Activated CD4-positive, alpha-beta memory T cell treated with anti-CD3 and anti-CD28 coated beads for 36 hours (primary cell): Measurements from ENCODE around the gene UBL4A. TPM values are rescaled to one million over a fixed set of nuclear protein-coding genes. Genes with fewer than 3 reads are reported as not detected.

Experiments
- CTCF ChIA-PET: fragments of 350-600 bp; sonication (Branson Sonifier 250); formaldehyde crosslinking; loops from one replicate; lab custom pipeline; 2021; ENCODE audit warnings: antibody characterized with exemption, inconsistent platforms; lab: Charles Lee
- POLR2A ChIA-PET: fragments of 350-600 bp; sonication (Branson Sonifier 250); formaldehyde crosslinking; loops from one replicate; lab custom pipeline; 2021; ENCODE audit warnings: antibody characterized with exemption; lab: Charles Lee
- DNase-seq: peaks from one replicate; pipeline ENCODE4 v3.0.0-alpha.2; 2020
- H3K27ac Mint-ChIP-seq: one replicate; pipeline ENCODE4 v1.8.0; 2021; ENCODE audit warnings: mixed read lengths
- H3K27me3 Mint-ChIP-seq: one replicate; pipeline ENCODE4 v1.8.0; 2021; ENCODE audit warnings: mixed read lengths
- H3K36me3 Mint-ChIP-seq: one replicate; pipeline ENCODE4 v1.8.0; 2021; ENCODE audit warnings: mixed read lengths
- H3K4me1 Mint-ChIP-seq: one replicate; pipeline ENCODE4 v1.8.0; 2021; ENCODE audit warnings: low read depth, mixed read lengths
- H3K4me3 Mint-ChIP-seq: one replicate; pipeline ENCODE4 v1.8.0; 2021; ENCODE audit warnings: mild to moderate bottlenecking, mixed read lengths
- H3K9me3 Mint-ChIP-seq: one replicate; pipeline ENCODE4 v1.8.0; 2021; ENCODE audit warnings: mixed read lengths
- intact Hi-C: fragments of 100-400 bp; cut with micrococcal nuclease; formaldehyde crosslinking; loops from one replicate; pipeline ENCODE4 v1.15.1; 2023
- total RNA-seq, 2 experiments: library from RNA; stranded (reverse); gene quantifications; one replicate each; pipeline ENCODE4 v1.2.3, GENCODE V29; 2021

Gene UBL4A
- total RNA-seq, 2 experiments from 2014 or later: 49.5 to 53.3 TPM

DNA sequence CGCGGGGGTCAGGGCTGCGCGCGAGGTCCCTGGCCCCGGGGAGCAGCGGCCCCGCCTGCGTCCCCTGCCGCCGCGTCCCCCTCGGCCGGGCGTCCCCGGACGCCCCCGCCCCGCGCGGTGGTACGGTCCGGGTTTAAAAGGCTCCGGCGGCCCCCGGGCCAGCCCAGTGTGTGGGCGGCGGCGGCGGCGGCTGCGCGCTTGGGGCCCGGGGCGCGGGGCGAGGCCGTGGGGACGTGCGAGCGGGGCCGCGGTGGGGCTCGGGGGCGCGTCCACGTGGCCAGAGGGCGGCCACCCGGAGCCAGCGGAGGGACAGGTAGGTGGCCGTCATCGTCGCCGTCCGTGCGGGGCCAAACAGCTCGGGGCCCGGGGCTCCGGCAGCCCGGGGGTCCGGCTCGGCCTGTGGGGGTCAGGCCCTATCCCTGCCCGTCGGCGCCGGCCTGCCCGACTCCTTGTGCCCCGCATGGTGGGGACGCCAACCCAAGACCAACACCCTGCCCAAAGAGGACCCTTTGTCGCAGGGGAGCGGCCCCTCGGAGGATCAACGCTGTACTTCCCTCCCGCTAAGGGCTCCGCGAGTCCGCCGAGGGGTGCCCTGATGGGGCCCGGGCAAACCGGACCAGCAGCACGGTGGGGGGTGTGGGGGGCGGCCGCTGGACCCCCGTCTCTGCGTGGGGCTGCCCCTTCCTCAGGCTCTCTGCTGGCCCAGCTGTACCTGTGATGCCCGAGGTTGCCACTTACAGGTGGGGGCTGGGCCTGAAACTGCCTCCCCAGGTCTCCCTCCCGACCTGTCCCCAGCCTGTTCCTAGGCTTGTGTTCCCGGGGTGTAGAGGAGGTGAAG is 28.1 kb downstream of the UBL4A start, which contains the start of gene PLXNA3:
TSS of gene PLXNA3 (plus strand) at position 166 of the 838 bp plus-strand sequence. CDS start 1,903 bp downstream, outside the sequence.
- ChIA-PET POLR2A (interaction anchor here (0.8 to 1.4 kb wide), 2 partner anchors 15 to 33 kb away, joined by 3 to 4 read pairs; partner anchors contain the start of genes FAM50A and SLC10A3), CTCF (interaction anchor here (0.6 to 1.0 kb wide), 4 partner anchors 60 to 848 kb away, joined by 3 to 4 read pairs (median 4); partner anchors contain the start of gene RPL10)
- Mint-ChIP-seq H3K36me3 (peaks cover 1% of the 10 kb centered on the region), H3K27ac (peak within 1 kb of the TSS; percentile 74), H3K9me3 (peaks cover 2% of the 10 kb centered on the region), H3K27me3 (no peaks in the 10 kb centered on the region), H3K4me3 (peak within 1 kb of the TSS; percentile 82), H3K4me1 (peaks cover 7% of the 10 kb centered on the region)
- intact Hi-C loops: no loop called here
- DNase-seq: peak; percentile 66

DNA sequence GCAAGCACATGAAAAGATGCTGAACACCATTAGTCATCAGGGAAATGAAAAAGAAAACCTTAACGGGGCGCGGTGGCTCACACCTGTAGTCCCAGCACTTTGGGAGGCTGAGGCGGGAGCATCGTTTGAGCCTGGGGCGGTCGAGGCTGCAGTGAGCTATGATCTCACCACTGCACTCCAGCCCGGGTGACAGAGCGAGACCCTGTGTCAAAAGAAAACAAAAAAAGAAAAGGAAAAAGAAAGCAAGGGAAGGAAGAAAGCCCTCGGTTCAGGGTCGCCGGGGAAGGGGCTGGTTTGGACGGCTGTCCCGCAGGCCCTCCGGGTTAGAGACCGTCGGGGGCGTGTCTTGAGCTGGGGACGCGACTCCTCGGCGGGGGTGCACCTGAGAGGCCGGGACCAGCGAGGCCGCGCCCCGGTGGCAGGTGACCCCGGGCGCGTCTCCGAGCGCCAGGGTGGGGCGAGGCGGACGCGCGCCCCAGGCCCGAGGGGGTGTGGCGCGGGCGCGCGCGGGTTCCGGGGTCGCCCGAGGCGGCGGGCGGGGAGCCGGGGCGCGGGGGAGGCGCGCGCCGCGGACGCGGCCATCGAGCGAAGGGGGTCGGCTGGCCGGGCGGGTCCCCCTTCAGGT is 28.8 kb downstream of the UBL4A start:
- peak overlapping the region; percentile 74 for H3K27ac Mint-ChIP-seq
- ChIA-PET POLR2A (interaction anchor here (0.8 kb wide), 1 partner anchor 14 kb away, joined by 3 read pairs; the partner anchor contains the start of gene FAM50A), CTCF (interaction anchor here (1.0 kb wide), 1 partner anchor 70 kb away, joined by 4 read pairs; no protein-coding TSS in a partner anchor)
- no peaks in the 10 kb centered on the region for H3K27me3 Mint-ChIP-seq
- peaks cover 1% of the 10 kb centered on the region for H3K36me3 Mint-ChIP-seq
- peaks cover 2% of the 10 kb centered on the region for H3K9me3 Mint-ChIP-seq
- peaks cover 7% of the 10 kb centered on the region for H3K4me1 Mint-ChIP-seq
- DNase-seq: peak; percentile 60
- peak overlapping the region; percentile 82 for H3K4me3 Mint-ChIP-seq
- intact Hi-C loops: loop anchor here (2.0 kb wide), 1 partner anchor 21 kb away; the partner anchor contains the start of gene GDI1

DNA sequence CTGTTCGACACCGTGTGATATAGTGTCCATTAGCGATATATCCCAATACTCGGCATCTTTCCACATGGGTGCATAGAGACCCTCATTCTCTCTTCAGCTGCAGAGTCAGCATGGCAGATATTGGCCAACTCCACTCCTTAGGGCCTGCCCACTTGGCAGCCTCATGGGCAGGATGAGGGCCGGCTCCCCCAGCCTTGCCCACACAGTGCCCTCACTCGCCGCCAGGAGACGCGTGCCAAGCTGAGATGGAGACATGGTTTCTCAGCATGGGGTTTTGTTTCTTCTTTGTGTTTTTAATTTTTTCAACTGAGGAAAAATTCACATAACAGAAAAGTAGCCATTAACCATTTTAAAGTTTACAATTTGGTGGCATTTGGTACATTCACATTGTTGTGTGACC is 33.6 kb downstream of the UBL4A start:
- H3K27me3 Mint-ChIP-seq: no peaks in the 10 kb centered on the region
- ChIA-PET CTCF (no interaction called here), POLR2A (interaction anchor here (0.8 kb wide), 1 partner anchor 20 kb away, joined by 3 read pairs; no protein-coding TSS in a partner anchor)
- H3K4me3 Mint-ChIP-seq: no peak overlapping the region
- no peak overlapping the region for H3K27ac Mint-ChIP-seq
- H3K9me3 Mint-ChIP-seq: peaks cover 2% of the 10 kb centered on the region
- H3K4me1 Mint-ChIP-seq: peaks cover 5% of the 10 kb centered on the region
- no peak for DNase-seq
- H3K36me3 Mint-ChIP-seq: peaks cover 3% of the 10 kb centered on the region
- intact Hi-C loops: no loop called here

- Mint-ChIP-seq H3K36me3 (peaks cover 6% of the 10 kb centered on the region), H3K27ac (no peak overlapping the region), H3K9me3 (peaks cover 2% of the 10 kb centered on the region), H3K27me3 (no peaks in the 10 kb centered on the region), H3K4me1 (peaks cover 6% of the 10 kb centered on the region), H3K4me3 (no peak overlapping the region)
- POLR2A ChIA-PET: no interaction called here
- CTCF ChIA-PET: no interaction called here
- DNase-seq: no peak
- intact Hi-C loops: no loop called here
These were observed 36.1 kb downstream of the UBL4A start for GRCh38 chrX:154450312-154450711.

- H3K36me3 Mint-ChIP-seq: peaks cover 6% of the 10 kb centered on the region
- no peak for DNase-seq
- H3K4me3 Mint-ChIP-seq: no peak overlapping the region
- POLR2A ChIA-PET: no interaction called here
- peaks cover 6% of the 10 kb centered on the region for H3K4me1 Mint-ChIP-seq
- no peaks in the 10 kb centered on the region for H3K27me3 Mint-ChIP-seq
- no peak overlapping the region for H3K27ac Mint-ChIP-seq
- intact Hi-C loops: no loop called here
- CTCF ChIA-PET: no interaction called here
- peaks cover 1% of the 10 kb centered on the region for H3K9me3 Mint-ChIP-seq
These were observed 36.8 kb downstream of the UBL4A start for GRCh38 chrX:154449618-154450017.

DNA sequence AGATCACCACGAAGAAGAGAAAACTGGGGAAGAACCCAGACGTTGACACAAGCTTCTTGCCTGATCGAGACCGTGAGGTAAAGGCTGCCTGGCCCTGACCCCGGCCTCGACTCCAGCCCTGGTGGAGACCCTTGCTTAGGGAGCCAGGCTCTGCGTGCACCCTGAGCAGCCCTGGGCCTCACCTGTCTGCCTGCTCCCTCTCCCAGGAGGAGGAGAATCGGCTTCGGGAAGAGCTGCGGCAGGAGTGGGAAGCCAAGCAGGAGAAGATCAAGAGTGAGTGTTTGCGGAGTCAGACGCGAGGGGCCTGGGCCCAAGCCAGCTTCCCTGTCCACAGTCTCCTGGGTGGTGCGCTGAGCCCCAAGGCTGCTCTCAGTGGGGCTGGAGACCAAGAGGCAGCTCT is 37.9 kb downstream of the UBL4A start:
- ChIA-PET CTCF (no interaction called here), POLR2A (no interaction called here)
- Mint-ChIP-seq H3K4me1 (peaks cover 6% of the 10 kb centered on the region), H3K27ac (no peak overlapping the region), H3K36me3 (peaks cover 6% of the 10 kb centered on the region), H3K27me3 (no peaks in the 10 kb centered on the region), H3K9me3 (no peaks in the 10 kb centered on the region), H3K4me3 (no peak overlapping the region)
- intact Hi-C loops: no loop called here
- no peak for DNase-seq

- POLR2A ChIA-PET: interaction anchor here (1.6 kb wide), 1 partner anchor 39 kb away, joined by 5 read pairs; the partner anchor contains the start of gene UBL4A
- Mint-ChIP-seq H3K9me3 (no peaks in the 10 kb centered on the region), H3K36me3 (peaks cover 15% of the 10 kb centered on the region), H3K4me1 (peaks cover 13% of the 10 kb centered on the region), H3K27me3 (no peaks in the 10 kb centered on the region), H3K4me3 (no peak overlapping the region), H3K27ac (no peak overlapping the region)
- DNase-seq: no peak
- CTCF ChIA-PET: no interaction called here
- intact Hi-C loops: no loop called here
These were observed 40.0 kb downstream of the UBL4A start for GRCh38 chrX:154446430-154446829.

DNA sequence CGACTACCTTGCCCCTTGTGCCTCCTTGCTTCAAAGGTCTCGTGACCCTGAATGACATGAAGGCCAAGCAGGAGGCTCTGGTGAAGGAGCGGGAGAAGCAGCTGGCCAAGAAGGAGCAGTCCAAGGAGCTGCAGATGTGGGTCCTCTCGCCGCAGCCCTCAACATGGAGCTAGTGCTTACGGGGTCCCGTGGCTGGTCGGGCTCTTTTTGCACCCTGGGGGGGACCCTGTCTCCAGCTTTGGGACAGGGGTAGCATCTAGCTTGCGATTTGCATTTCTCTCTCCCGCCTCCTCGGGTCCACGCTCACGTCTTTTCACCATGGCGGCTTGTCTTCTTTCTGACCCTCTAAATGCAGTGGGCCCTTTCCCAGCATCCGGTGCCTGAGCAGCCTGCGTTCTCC is 40.6 kb downstream of the UBL4A start:
- Mint-ChIP-seq H3K36me3 (peaks cover 18% of the 10 kb centered on the region), H3K9me3 (no peaks in the 10 kb centered on the region), H3K27ac (no peak overlapping the region), H3K4me1 (peaks cover 13% of the 10 kb centered on the region), H3K27me3 (no peaks in the 10 kb centered on the region), H3K4me3 (no peak overlapping the region)
- POLR2A ChIA-PET: interaction anchor here (1.2 to 1.6 kb wide), 2 partner anchors 40 to 48 kb away, joined by 3 to 5 read pairs; partner anchors contain the start of genes RPL10 and UBL4A
- CTCF ChIA-PET: no interaction called here
- intact Hi-C loops: no loop called here
- DNase-seq: no peak

- ChIA-PET CTCF (no interaction called here), POLR2A (interaction anchor here (1.2 to 1.6 kb wide), 3 partner anchors 16 to 47 kb away, joined by 3 to 5 read pairs (median 4); partner anchors contain the start of genes ATP6AP1, RPL10 and UBL4A)
- H3K36me3 Mint-ChIP-seq: peaks cover 19% of the 10 kb centered on the region
- no peak for DNase-seq
- intact Hi-C loops: loop anchor here (5.0 kb wide), 1 partner anchor 32 kb away; the partner anchor contains the start of gene LAGE3
- no peak overlapping the region for H3K27ac Mint-ChIP-seq
- no peaks in the 10 kb centered on the region for H3K9me3 Mint-ChIP-seq
- peak overlapping the region; percentile 70 for H3K4me3 Mint-ChIP-seq
- peaks cover 18% of the 10 kb centered on the region for H3K4me1 Mint-ChIP-seq
- H3K27me3 Mint-ChIP-seq: no peaks in the 10 kb centered on the region
These were observed 41.6 kb downstream of the UBL4A start for GRCh38 chrX:154444755-154445246.

DNA sequence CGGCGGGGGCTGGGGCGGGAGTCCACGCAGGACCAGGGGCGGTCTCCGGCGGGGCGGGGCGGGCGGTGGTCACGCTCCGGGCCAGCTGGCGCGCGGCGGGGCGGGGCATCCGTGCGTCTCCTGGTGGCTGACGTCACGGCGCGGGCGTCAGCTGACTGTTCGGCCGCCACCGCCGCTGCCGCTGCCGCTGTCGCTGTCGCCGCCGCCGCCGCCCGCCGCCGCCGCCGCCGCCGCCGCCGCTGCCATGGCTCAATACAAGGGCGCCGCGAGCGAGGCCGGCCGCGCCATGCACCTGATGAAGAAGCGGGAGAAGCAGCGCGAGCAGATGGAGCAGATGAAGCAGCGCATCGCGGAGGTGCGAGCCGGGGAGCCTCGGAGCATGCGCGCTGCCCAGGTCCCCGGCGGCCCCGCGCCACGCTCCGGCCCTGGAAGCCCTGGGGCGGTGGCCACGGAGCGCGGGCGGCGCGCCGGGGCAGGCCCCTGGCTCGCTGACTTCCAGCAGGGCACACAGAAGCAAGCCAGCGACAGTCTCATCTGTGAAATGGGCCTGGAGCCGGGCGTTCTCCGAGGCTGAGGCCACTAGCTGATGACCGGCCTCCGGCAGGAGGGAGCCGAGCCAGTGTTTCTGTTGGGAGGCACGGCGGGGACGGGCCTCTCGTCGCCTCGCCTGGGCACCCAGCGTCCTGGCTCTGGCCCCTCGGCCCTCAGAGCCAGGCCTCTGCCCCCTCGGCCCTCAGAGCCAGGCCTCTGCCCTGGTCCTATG is 42.2 kb downstream of the UBL4A start, which contains the start of gene FAM50A:
TSS of gene FAM50A (plus strand) at position 150 of the 763 bp plus-strand sequence. CDS start at position 245, 95 bp downstream.
- peaks cover 19% of the 10 kb centered on the region for H3K4me1 Mint-ChIP-seq
- DNase-seq: peak; percentile 78
- H3K9me3 Mint-ChIP-seq: no peaks in the 10 kb centered on the region
- no peak within 1 kb of the TSS for H3K27ac Mint-ChIP-seq
- peak within 1 kb of the TSS; percentile 70 for H3K4me3 Mint-ChIP-seq
- peaks cover 20% of the 10 kb centered on the region for H3K36me3 Mint-ChIP-seq
- ChIA-PET CTCF (no interaction called here), POLR2A (interaction anchor here (0.8 to 1.5 kb wide), 4 partner anchors 14 to 46 kb away, joined by 3 to 4 read pairs (median 3); partner anchors contain the start of genes ATP6AP1, PLXNA3 and RPL10)
- intact Hi-C loops: loop anchor here (5.0 kb wide), 1 partner anchor 33 kb away; the partner anchor contains the start of gene LAGE3
- no peaks in the 10 kb centered on the region for H3K27me3 Mint-ChIP-seq

GRCh38 chrX:154443479-154443910 is 42.9 kb downstream of the UBL4A start:
- intact Hi-C loops: loop anchor here (5.0 kb wide), 1 partner anchor 34 kb away; the partner anchor contains the start of gene LAGE3
- Mint-ChIP-seq H3K27ac (no peak overlapping the region), H3K4me3 (peak overlapping the region; percentile 57), H3K4me1 (peaks cover 23% of the 10 kb centered on the region), H3K9me3 (no peaks in the 10 kb centered on the region), H3K27me3 (no peaks in the 10 kb centered on the region), H3K36me3 (peaks cover 22% of the 10 kb centered on the region)
- ChIA-PET CTCF (no interaction called here), POLR2A (interaction anchor here (0.8 to 1.5 kb wide), 3 partner anchors 14 to 46 kb away, joined by 3 read pairs; partner anchors contain the start of genes PLXNA3 and RPL10)
- DNase-seq: no peak
